HepG2 (cell line): ENCODE measurements around the gene COMMD8. TPM values are rescaled to one million over a fixed set of nuclear protein-coding genes. Genes with fewer than 3 reads are reported as not detected.

Experiments used
- ATAC-seq: fragments of 200-7000 bp; cut with Tn5 transposase; 3 replicates; pipeline ENCODE4 v1.9.1; 2020; ENCODE audit warnings: mild to moderate bottlenecking, moderate library complexity
- BruUV-seq: library from RNA; stranded (reverse); fragments of 400-500 nt; replicated peaks from 2 replicates; lab custom pipeline; 2021; lab: Mats Ljungman, UMichigan
- CTCF ChIA-PET: fragments of 300-600 bp; formaldehyde crosslinking; extraction: SDS; loops from one replicate; lab custom pipeline; 2021; ENCODE audit warnings: low total read pairs, inconsistent platforms, low intra/inter-chr PET ratio; lab: Yijun Ruan, JAX
- POLR2A ChIA-PET: fragments of 350-600 bp; sonication (Branson Sonifier 250); formaldehyde crosslinking; loops from one replicate; lab custom pipeline; 2020; ENCODE audit warnings: antibody characterized with exemption, inconsistent platforms; lab: Yijun Ruan, JAX
- DNase-seq: peaks from one replicate; pipeline ENCODE4 v3.0.0-alpha.2; 2015; ENCODE audit warnings: low spot score
- FAIRE-seq: peaks from 3 replicates; lab custom pipeline; 2011; peaks lifted over from hg19 to GRCh38; lab: Jason Lieb, UNC
- H2AFZ ChIP-seq: one replicate; pipeline ENCODE4 v1.6.1; 2011; ENCODE audit warnings: low read length, inconsistent platforms
- H3K27ac ChIP-seq: fragments of 300-600 bp; 3 replicates; pipeline ENCODE4 v1.8.0; 2011; ENCODE audit warnings: mixed run types, mild to moderate bottlenecking, mixed read lengths, low read length, inconsistent platforms; ENCODE audit not compliant: insufficient read depth; ENCODE audit errors: extremely low read length
- H3K27me3 ChIP-seq, 2 experiments: fragments of 200-600 bp in 1 of 2; 2 replicates in 1 of 2; 3 replicates in 1 of 2; pipeline versions ENCODE4 v1.6.0 to v1.8.0; 2011; ENCODE audit warnings: low read length in 2 of 2, mild to moderate bottlenecking in 2 of 2, moderate library complexity in 2 of 2, inconsistent platforms in 1 of 2; ENCODE audit not compliant: insufficient read depth in 2 of 2, control insufficient read depth in 1 of 2
- H3K36me3 ChIP-seq, 2 experiments: fragments of 200-600 bp in 1 of 2; replicated peaks in 1 of 2; 2 replicates in 1 of 2; 3 replicates in 1 of 2; pipeline versions ENCODE4 v1.5.1 to v1.8.0; 2011; ENCODE audit warnings: low read length in 2 of 2, inconsistent platforms in 1 of 2; ENCODE audit not compliant: insufficient read depth in 2 of 2, control insufficient read depth in 1 of 2
- H3K4me1 ChIP-seq: 2 replicates; pipeline ENCODE4 v1.5.1; 2012; ENCODE audit warnings: low read length, inconsistent platforms; ENCODE audit not compliant: insufficient read depth
- H3K4me2 ChIP-seq: 2 replicates; pipeline ENCODE4 v1.6.0; 2011; ENCODE audit warnings: low read depth, low read length, inconsistent platforms
- H3K4me3 ChIP-seq, 3 experiments: fragments of 200-600 bp in 1 of 3; sonication (generic), shearing (Covaris generic) in 1 of 3; replicated peaks in 1 of 3; 2 replicates each; pipeline ENCODE4 v1.5.1; 2011 to 2016; ENCODE audit warnings: low read length in 3 of 3, inconsistent platforms in 2 of 3, low read depth in 2 of 3, mild to moderate bottlenecking in 2 of 3, control low read depth in 1 of 3, mixed read lengths in 1 of 3; ENCODE audit not compliant: insufficient read depth in 1 of 3
- H3K79me2 ChIP-seq: one replicate; pipeline ENCODE4 v1.6.1; 2011; ENCODE audit warnings: low read length, inconsistent platforms; ENCODE audit not compliant: insufficient read depth
- H3K9ac ChIP-seq: 2 replicates; pipeline ENCODE4 v1.6.0; 2011; ENCODE audit warnings: mild to moderate bottlenecking, low read depth, low read length, inconsistent platforms; ENCODE audit not compliant: insufficient read depth
- H3K9me3 ChIP-seq: 2 replicates; pipeline ENCODE4 v1.5.1; 2012; ENCODE audit warnings: mild to moderate bottlenecking, low read length
- H4K20me1 ChIP-seq: 2 replicates; pipeline ENCODE4 v1.6.0; 2011; ENCODE audit warnings: inconsistent platforms, mild to moderate bottlenecking, low read length, moderate library complexity; ENCODE audit not compliant: insufficient read depth
- BRD4 ChIP-seq: sonication (generic); formaldehyde crosslinking; IDR thresholded peaks from 2 replicates; pipeline ENCODE4 v1.4.0; 2020; ENCODE audit warnings: missing genetic modification reagents
- CEBPG ChIP-seq: IDR thresholded peaks from 2 replicates; pipeline ENCODE4 v1.6.1; 2016
- ETV6 ChIP-seq: sonication (generic); formaldehyde crosslinking; conservative IDR thresholded peaks from 2 replicates; pipeline ENCODE4 v1.4.0; 2020; ENCODE audit warnings: missing genetic modification reagents
- HOXA9 ChIP-seq: sonication (generic); formaldehyde crosslinking; IDR thresholded peaks from 2 replicates; pipeline ENCODE4 v1.8.1; 2022; ENCODE audit warnings: missing genetic modification reagents, mild to moderate bottlenecking, moderate library complexity, borderline replicate concordance
- IRF2 ChIP-seq: IDR thresholded peaks from 2 replicates; pipeline ENCODE4 v1.6.1; 2018; ENCODE audit warnings: missing genetic modification reagents, missing compliant biosample characterization
- KLF6 ChIP-seq: IDR thresholded peaks from 2 replicates; pipeline ENCODE4 v1.8.0; 2016; ENCODE audit warnings: missing biosample characterization, missing genetic modification reagents
- NCOR1 ChIP-seq: fragments of 200-600 bp; sonication (generic); IDR thresholded peaks from 2 replicates; pipeline ENCODE4 v1.7.0; 2017; ENCODE audit warnings: antibody characterized with exemption, low read length, borderline replicate concordance
- NFYC ChIP-seq: IDR thresholded peaks from 2 replicates; pipeline ENCODE4 v1.6.1; 2016; ENCODE audit warnings: missing genetic modification reagents, missing compliant biosample characterization
- PPARG ChIP-seq: conservative IDR thresholded peaks from 2 replicates; pipeline ENCODE4 v1.6.1; 2016; ENCODE audit warnings: missing biosample characterization, missing genetic modification reagents
- SRSF9 ChIP-seq: fragments of 200-400 bp; formaldehyde crosslinking; IDR thresholded peaks from 2 replicates; pipeline ENCODE4 v1.6.1; 2018; ENCODE audit warnings: borderline replicate concordance, mild to moderate bottlenecking, low read depth, low read length; ENCODE audit not compliant: insufficient read depth, poor library complexity, severe bottlenecking
- TEAD3 ChIP-seq: optimal IDR thresholded peaks from 2 replicates; pipeline ENCODE3; 2016; ENCODE audit warnings: borderline replicate concordance
- ZNF264 ChIP-seq: sonication (generic); formaldehyde crosslinking; IDR thresholded peaks from 2 replicates; pipeline ENCODE4 v1.4.0; 2020; ENCODE audit warnings: missing genetic modification reagents
- ZNF282 ChIP-seq: fragments of 450-650 bp; IDR thresholded peaks from 2 replicates; pipeline ENCODE4 v1.6.1; 2018; ENCODE audit not compliant: partially characterized antibody
- ZNF350 ChIP-seq: sonication (generic); formaldehyde crosslinking; IDR thresholded peaks from 2 replicates; pipeline ENCODE4 v1.4.0; 2020; ENCODE audit warnings: mild to moderate bottlenecking, low read depth, missing genetic modification reagents, borderline replicate concordance
- ZNF879 ChIP-seq: sonication (generic); formaldehyde crosslinking; IDR thresholded peaks from 2 replicates; pipeline ENCODE4 v1.8.1; 2023; ENCODE audit warnings: missing genetic modification reagents
- WGBS: methylation state at CpG from one replicate; pipeline ENCODE4 v1.1.6; 2017; ENCODE audit warnings: low lambda C conversion rate; 5-methylcytosine and 5-hydroxymethylcytosine counted together
- in situ Hi-C: cut with HindIII; loops from 2 replicates; pipeline ENCODE4 v1.10.0; 2017; ENCODE audit warnings: low pct_unique_long_range_greater_than_20kb; ENCODE audit not compliant: extremely low pct_ligation_motif_present
- intact Hi-C: fragments of 100-400 bp; cut with micrococcal nuclease; formaldehyde crosslinking; loops from one replicate; pipeline ENCODE4 v1.10.0; 2022; ENCODE audit not compliant: unreplicated experiment
- polyA plus RNA-seq, 8 experiments: library from polyadenylated mRNA; depleted of rRNA in 3 of 8; stranded (reverse) in 7 of 8; unstranded in 1 of 8; fragments of >200 nt; fragmentation: Illumina TruSeq in 4 of 8; extraction: Trizol in 4 of 8; gene quantifications; 2 replicates each; pipeline versions ENCODE4 v1.2.1 to v1.2.3, GENCODE V29; 2011 to 2016; ENCODE audit warnings: low read depth in 4 of 8, missing spikeins in 1 of 8, mixed read lengths in 1 of 8; ENCODE audit not compliant: insufficient read depth in 1 of 8
- total RNA-seq, 5 experiments: library from RNA; depleted of rRNA; stranded (reverse); fragments of >200 nt; fragmentation: Illumina TruSeq; extraction: Trizol; gene quantifications; 2 replicates each; pipeline ENCODE4 v1.2.3, GENCODE V29; 2016; ENCODE audit warnings: low read depth in 1 of 5
- TF ChIP-seq, protein P1 (sequence below): sonication (generic); formaldehyde crosslinking; IDR thresholded peaks from 2 replicates; pipeline ENCODE4 v1.5.0; 2020; ENCODE audit warnings: mild to moderate bottlenecking, missing genetic modification reagents
- TF ChIP-seq, protein P2 (sequence below): sonication (generic); formaldehyde crosslinking; IDR thresholded peaks from 2 replicates; pipeline ENCODE4 v1.9.0; 2021; ENCODE audit warnings: missing genetic modification reagents, mild to moderate bottlenecking, borderline replicate concordance
- TF ChIP-seq, protein P3 (sequence below): sonication (generic); formaldehyde crosslinking; IDR thresholded peaks from 2 replicates; pipeline ENCODE4 v1.5.0; 2020; ENCODE audit warnings: mild to moderate bottlenecking, low read depth, missing genetic modification reagents, borderline replicate concordance
- TF ChIP-seq, protein P4 (sequence below): sonication (generic); formaldehyde crosslinking; IDR thresholded peaks from 2 replicates; pipeline ENCODE4 v1.4.0; 2020; ENCODE audit warnings: missing genetic modification reagents

The COMMD8 gene
- total and polyA plus RNA-seq, 2 of the 13 experiments (the other 11 are each of a cell fraction or from before 2014, with no cell fraction given): 7.1 to 20.3 TPM

DNA sequence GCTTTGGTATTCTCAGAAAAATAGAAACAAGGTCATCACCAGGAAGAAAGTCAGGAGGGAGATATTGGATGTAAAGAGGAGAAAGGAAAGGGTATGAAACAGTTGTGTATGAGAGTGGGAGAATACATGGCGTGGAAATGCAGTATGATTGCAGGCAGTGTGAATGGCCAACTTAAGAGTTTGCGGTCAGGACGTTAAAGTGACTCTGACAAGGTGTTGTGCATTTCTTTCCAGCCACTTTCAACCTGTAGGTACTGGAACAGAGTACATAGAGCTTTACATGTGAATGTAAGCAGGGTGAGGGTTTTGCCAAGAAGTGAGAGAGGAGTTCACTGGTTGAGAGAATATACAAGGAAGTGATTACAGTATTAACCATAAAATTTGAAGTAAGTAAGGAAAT lies 37.3 kb upstream of the COMMD8 start (continued):
- TF ChIP-seq, protein P1, sequence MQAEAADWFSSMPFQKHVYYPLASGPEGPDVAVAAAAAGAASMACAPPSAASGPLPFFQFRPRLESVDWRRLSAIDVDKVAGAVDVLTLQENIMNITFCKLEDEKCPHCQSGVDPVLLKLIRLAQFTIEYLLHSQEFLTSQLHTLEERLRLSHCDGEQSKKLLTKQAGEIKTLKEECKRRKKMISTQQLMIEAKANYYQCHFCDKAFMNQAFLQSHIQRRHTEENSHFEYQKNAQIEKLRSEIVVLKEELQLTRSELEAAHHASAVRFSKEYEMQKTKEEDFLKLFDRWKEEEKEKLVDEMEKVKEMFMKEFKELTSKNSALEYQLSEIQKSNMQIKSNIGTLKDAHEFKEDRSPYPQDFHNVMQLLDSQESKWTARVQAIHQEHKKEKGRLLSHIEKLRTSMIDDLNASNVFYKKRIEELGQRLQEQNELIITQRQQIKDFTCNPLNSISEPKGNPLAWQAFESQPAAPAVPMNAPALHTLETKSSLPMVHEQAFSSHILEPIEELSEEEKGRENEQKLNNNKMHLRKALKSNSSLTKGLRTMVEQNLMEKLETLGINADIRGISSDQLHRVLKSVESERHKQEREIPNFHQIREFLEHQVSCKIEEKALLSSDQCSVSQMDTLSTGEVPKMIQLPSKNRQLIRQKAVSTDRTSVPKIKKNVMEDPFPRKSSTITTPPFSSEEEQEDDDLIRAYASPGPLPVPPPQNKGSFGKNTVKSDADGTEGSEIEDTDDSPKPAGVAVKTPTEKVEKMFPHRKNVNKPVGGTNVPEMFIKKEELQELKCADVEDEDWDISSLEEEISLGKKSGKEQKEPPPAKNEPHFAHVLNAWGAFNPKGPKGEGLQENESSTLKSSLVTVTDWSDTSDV (CRISPR knock-in tag): no peak
- TF ChIP-seq CEBPG (CRISPR knock-in tag) (no peak), NCOR1 (no peak), ZNF879 (no peak), IRF2 (CRISPR knock-in tag) (no peak), TEAD3 (CRISPR knock-in tag) (no peak), HOXA9 (CRISPR knock-in tag) (no peak), ETV6 (no peak), NFYC (CRISPR knock-in tag) (no peak), SRSF9 (no peak)
- TF ChIP-seq, protein P2, sequence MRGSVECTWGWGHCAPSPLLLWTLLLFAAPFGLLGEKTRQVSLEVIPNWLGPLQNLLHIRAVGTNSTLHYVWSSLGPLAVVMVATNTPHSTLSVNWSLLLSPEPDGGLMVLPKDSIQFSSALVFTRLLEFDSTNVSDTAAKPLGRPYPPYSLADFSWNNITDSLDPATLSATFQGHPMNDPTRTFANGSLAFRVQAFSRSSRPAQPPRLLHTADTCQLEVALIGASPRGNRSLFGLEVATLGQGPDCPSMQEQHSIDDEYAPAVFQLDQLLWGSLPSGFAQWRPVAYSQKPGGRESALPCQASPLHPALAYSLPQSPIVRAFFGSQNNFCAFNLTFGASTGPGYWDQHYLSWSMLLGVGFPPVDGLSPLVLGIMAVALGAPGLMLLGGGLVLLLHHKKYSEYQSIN (CRISPR knock-in tag): no peak

DNA sequence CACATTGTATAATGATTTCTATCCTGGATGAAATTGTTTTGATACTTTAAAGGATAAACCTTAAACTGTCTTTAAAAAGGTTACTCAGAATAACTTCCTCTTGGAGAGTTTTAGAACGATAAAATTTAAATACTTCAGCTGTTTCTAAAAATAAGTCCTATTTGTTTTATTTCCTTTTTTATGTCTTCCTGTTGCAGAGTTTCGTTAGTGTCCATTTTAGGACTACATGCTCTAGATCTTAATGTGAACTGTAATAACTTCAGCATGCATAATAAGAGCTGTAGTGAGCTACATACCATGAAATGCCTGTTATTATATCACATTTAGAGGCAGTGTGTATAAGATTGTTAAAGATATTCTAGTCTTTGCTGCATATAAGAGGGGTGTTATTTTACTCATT lies 36.2 kb upstream of the COMMD8 start:
- POLR2A ChIA-PET: no interaction called here
- TF ChIP-seq, protein P3, sequence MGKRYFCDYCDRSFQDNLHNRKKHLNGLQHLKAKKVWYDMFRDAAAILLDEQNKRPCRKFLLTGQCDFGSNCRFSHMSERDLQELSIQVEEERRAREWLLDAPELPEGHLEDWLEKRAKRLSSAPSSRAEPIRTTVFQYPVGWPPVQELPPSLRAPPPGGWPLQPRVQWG (CRISPR knock-in tag): no peak
- no peak for TF ChIP-seq ZNF264 (CRISPR knock-in tag)
- TF ChIP-seq KLF6 (CRISPR knock-in tag): no peak
- TF ChIP-seq ZNF350 (CRISPR knock-in tag): no peak
- no peak for TF ChIP-seq ZNF282
- TF ChIP-seq, protein P4, sequence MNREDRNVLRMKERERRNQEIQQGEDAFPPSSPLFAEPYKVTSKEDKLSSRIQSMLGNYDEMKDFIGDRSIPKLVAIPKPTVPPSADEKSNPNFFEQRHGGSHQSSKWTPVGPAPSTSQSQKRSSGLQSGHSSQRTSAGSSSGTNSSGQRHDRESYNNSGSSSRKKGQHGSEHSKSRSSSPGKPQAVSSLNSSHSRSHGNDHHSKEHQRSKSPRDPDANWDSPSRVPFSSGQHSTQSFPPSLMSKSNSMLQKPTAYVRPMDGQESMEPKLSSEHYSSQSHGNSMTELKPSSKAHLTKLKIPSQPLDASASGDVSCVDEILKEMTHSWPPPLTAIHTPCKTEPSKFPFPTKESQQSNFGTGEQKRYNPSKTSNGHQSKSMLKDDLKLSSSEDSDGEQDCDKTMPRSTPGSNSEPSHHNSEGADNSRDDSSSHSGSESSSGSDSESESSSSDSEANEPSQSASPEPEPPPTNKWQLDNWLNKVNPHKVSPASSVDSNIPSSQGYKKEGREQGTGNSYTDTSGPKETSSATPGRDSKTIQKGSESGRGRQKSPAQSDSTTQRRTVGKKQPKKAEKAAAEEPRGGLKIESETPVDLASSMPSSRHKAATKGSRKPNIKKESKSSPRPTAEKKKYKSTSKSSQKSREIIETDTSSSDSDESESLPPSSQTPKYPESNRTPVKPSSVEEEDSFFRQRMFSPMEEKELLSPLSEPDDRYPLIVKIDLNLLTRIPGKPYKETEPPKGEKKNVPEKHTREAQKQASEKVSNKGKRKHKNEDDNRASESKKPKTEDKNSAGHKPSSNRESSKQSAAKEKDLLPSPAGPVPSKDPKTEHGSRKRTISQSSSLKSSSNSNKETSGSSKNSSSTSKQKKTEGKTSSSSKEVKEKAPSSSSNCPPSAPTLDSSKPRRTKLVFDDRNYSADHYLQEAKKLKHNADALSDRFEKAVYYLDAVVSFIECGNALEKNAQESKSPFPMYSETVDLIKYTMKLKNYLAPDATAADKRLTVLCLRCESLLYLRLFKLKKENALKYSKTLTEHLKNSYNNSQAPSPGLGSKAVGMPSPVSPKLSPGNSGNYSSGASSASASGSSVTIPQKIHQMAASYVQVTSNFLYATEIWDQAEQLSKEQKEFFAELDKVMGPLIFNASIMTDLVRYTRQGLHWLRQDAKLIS (CRISPR knock-in tag): no peak
- no peak for TF ChIP-seq BRD4 (CRISPR knock-in tag)
- no peak for TF ChIP-seq PPARG (CRISPR knock-in tag)

More for the DNA sequence above, 36.2 kb upstream of the COMMD8 start:
- no TSS peak for BruUV-seq
- no peak for FAIRE-seq
- no peak for ATAC-seq
- Histone ChIP-seq H2AFZ (no peak overlapping the region), H3K79me2 (no peaks in the 10 kb centered on the region), H3K4me3 (no peak overlapping the region), H3K27me3 (no peaks in the 10 kb centered on the region), H3K9ac (no peak overlapping the region), H3K4me2 (no peak overlapping the region), H4K20me1 (no peaks in the 10 kb centered on the region), H3K27ac (no peak overlapping the region), H3K36me3 (no peaks in the 10 kb centered on the region), H3K9me3 (no peaks in the 10 kb centered on the region), H3K4me1 (no peaks in the 10 kb centered on the region)
- CTCF ChIA-PET: no interaction called here
- WGBS: 34% methylated on average over 2 of the region's 2 CpGs
- no peak for DNase-seq
- intact Hi-C loops (no loop called here), in situ Hi-C loops (no loop called here)
